ENCODE data around the gene TMC3. TPM values are rescaled to one million over a fixed set of nuclear protein-coding genes. Genes with fewer than 3 reads are reported as not detected.

TMC3 gene
- total RNA-seq, 3 donors from 2014 or later (not counting 1 experiment from before 2014, with no cell fraction given): not detected

GRCh38 chr15:81363718-81364500 is 10.1 kb downstream of the TMC3 start:
- ATAC-seq (no peak), DNase-seq (no peak)
- Mint-ChIP-seq H3K27me3 (ENCODE audit: low read depth in 2 of 2) (peaks cover 5 to 14% of the 10 kb centered on the region in 2 donors), H3K27ac (no peak overlapping the region), H3K4me3 (no peak overlapping the region), H3K36me3 (no peaks in the 10 kb centered on the region), H3K9me3 (no peaks in the 10 kb centered on the region), H3K4me1 (no peaks in the 10 kb centered on the region)
- Histone ChIP-seq H3K9me3 (ENCODE audit: control insufficient read depth, insufficient read depth, low read length) (no peaks in the 10 kb centered on the region), H3K36me3 (ENCODE audit: control insufficient read depth, insufficient read depth, low read length) (no peaks in the 10 kb centered on the region), H3K27ac (ENCODE audit: low read length) (no peak overlapping the region), H3K4me3 (ENCODE audit: low read length) (no peak overlapping the region), H3K27me3 (ENCODE audit: control insufficient read depth, insufficient read depth, low read length) (no peaks in the 10 kb centered on the region), H3K4me1 (ENCODE audit: control insufficient read depth, insufficient read depth, low read length) (no peaks in the 10 kb centered on the region)
- intact Hi-C loops (cut with micrococcal nuclease): no loop called here
- no peak for TF ChIP-seq CTCF (IDR thresholded peaks at IDR 0.05)
- 96% methylated on average over 2 of the region's 5 CpGs for WGBS (ENCODE audit: insufficient coverage)

- Mint-ChIP-seq H3K36me3 (no peaks in the 10 kb centered on the region), H3K27ac (no peak overlapping the region), H3K27me3 (ENCODE audit: low read depth in 2 of 2) (peaks cover 5 to 14% of the 10 kb centered on the region in 2 donors), H3K9me3 (no peaks in the 10 kb centered on the region), H3K4me1 (no peaks in the 10 kb centered on the region), H3K4me3 (no peak overlapping the region)
- H3K36me3 ChIP-seq (ENCODE audit: control insufficient read depth, insufficient read depth, low read length): no peaks in the 10 kb centered on the region
- H3K4me3 ChIP-seq (ENCODE audit: low read length): no peak overlapping the region
- no peaks in the 10 kb centered on the region for H3K4me1 ChIP-seq (ENCODE audit: control insufficient read depth, insufficient read depth, low read length)
- 96% methylated on average over 3 of the region's 3 CpGs for WGBS (ENCODE audit: insufficient coverage)
- DNase-seq (no peak), ATAC-seq (no peak)
- no peak overlapping the region for H3K27ac ChIP-seq (ENCODE audit: low read length)
- H3K9me3 ChIP-seq (ENCODE audit: control insufficient read depth, insufficient read depth, low read length): no peaks in the 10 kb centered on the region
- intact Hi-C loops (cut with micrococcal nuclease): no loop called here
- H3K27me3 ChIP-seq (ENCODE audit: control insufficient read depth, insufficient read depth, low read length): no peaks in the 10 kb centered on the region
- TF ChIP-seq CTCF (IDR thresholded peaks at IDR 0.05): no peak
Measured at GRCh38 chr15:81363276-81363675, 10.7 kb downstream of the TMC3 start.

GRCh38 chr15:81362790-81363189 is 11.2 kb downstream of the TMC3 start:
- H3K9me3 Mint-ChIP-seq: no peaks in the 10 kb centered on the region
- H3K27ac Mint-ChIP-seq: no peak overlapping the region
- ATAC-seq: no peak

More at GRCh38 chr15:81362790-81363189, 11.2 kb downstream of the TMC3 start:
- TF ChIP-seq CTCF (IDR thresholded peaks at IDR 0.05): no peak
- peaks cover 5 to 14% of the 10 kb centered on the region in 2 donors for H3K27me3 Mint-ChIP-seq (ENCODE audit: low read depth in 2 of 2)
- DNase-seq: no peak
- Histone ChIP-seq H3K27me3 (ENCODE audit: control insufficient read depth, insufficient read depth, low read length) (no peaks in the 10 kb centered on the region), H3K9me3 (ENCODE audit: control insufficient read depth, insufficient read depth, low read length) (no peaks in the 10 kb centered on the region), H3K27ac (ENCODE audit: low read length) (no peak overlapping the region), H3K36me3 (ENCODE audit: control insufficient read depth, insufficient read depth, low read length) (no peaks in the 10 kb centered on the region), H3K4me3 (ENCODE audit: low read length) (no peak overlapping the region), H3K4me1 (ENCODE audit: control insufficient read depth, insufficient read depth, low read length) (no peaks in the 10 kb centered on the region)
- no peak overlapping the region for H3K4me3 Mint-ChIP-seq
- no peaks in the 10 kb centered on the region for H3K4me1 Mint-ChIP-seq
- intact Hi-C loops (cut with micrococcal nuclease): no loop called here
- no peaks in the 10 kb centered on the region for H3K36me3 Mint-ChIP-seq
- 86% methylated on average over 11 of the region's 11 CpGs for WGBS (ENCODE audit: insufficient coverage)
